ENCODE data around the gene KRT76.

- TF ChIP-seq POLR2A (IDR thresholded peaks at IDR 0.05) (no peak), CTCF (IDR thresholded peaks at IDR 0.05) (no peak)
These were observed 41.2 kb upstream of the KRT76 start for GRCh38 chr12:52818388-52818787.

Data from uterus (tissue), 2 donors.